WTC11 (cell line): ENCODE data around the gene STAMBPL1. TPM values are rescaled to one million over a fixed set of nuclear protein-coding genes. Genes with fewer than 3 reads are reported as not detected.

Experiments
- ATAC-seq: fragments of 200-7000 bp; cut with Tn5 transposase; 2 replicates; pipeline ENCODE4 v1.10.0; 2021; ENCODE audit warnings: mild to moderate bottlenecking, moderate library complexity
- CTCF ChIA-PET: fragments of 300-600 bp; sonication (Branson Sonifier 250); formaldehyde crosslinking; loops from one replicate; lab custom pipeline; 2021; ENCODE audit warnings: antibody characterized with exemption; lab: Charles Lee
- POLR2A ChIA-PET: fragments of 350-600 bp; sonication (Branson Sonifier 250); formaldehyde crosslinking; loops from one replicate; lab custom pipeline; 2021; ENCODE audit warnings: antibody characterized with exemption; lab: Charles Lee
- DNase-seq: peaks from one replicate; pipeline ENCODE4 v3.0.0; 2021; ENCODE audit warnings: low spot score
- H3K27ac Mint-ChIP-seq: 2 replicates; pipeline ENCODE4 v1.8.0; 2021; ENCODE audit warnings: mixed read lengths
- H3K27me3 Mint-ChIP-seq: 2 replicates; pipeline ENCODE4 v1.8.0; 2021; ENCODE audit warnings: low read depth, mild to moderate bottlenecking, moderate library complexity, mixed read lengths
- H3K36me3 Mint-ChIP-seq: 2 replicates; pipeline ENCODE4 v1.8.0; 2021; ENCODE audit warnings: mixed read lengths
- H3K4me1 Mint-ChIP-seq: 2 replicates; pipeline ENCODE4 v1.8.0; 2022; ENCODE audit warnings: mixed read lengths
- H3K4me3 Mint-ChIP-seq: 2 replicates; pipeline ENCODE4 v1.8.0; 2021; ENCODE audit warnings: mild to moderate bottlenecking, moderate library complexity, mixed read lengths
- H3K9me3 Mint-ChIP-seq: 2 replicates; pipeline ENCODE4 v1.8.0; 2021; ENCODE audit warnings: mixed read lengths
- CDX4 ChIP-seq: fragments of 250-450 bp; sonication (Bioruptor Pico); IDR thresholded peaks from 2 replicates; pipeline ENCODE4 v1.9.0; 2021; ENCODE audit warnings: moderate library complexity, mild to moderate bottlenecking, inconsistent platforms, borderline replicate concordance
- CREM ChIP-seq: sonication (generic); formaldehyde crosslinking; IDR thresholded peaks from 2 replicates; pipeline ENCODE4 v1.8.1; 2022; ENCODE audit warnings: mild to moderate bottlenecking, missing genetic modification reagents, moderate library complexity
- EMX1 ChIP-seq: fragments of 250-450 bp; sonication (Bioruptor Pico); IDR thresholded peaks from 2 replicates; pipeline ENCODE4 v1.8.0; 2021; ENCODE audit warnings: mild to moderate bottlenecking
- ETV6 ChIP-seq: sonication (generic); formaldehyde crosslinking; IDR thresholded peaks from 2 replicates; pipeline ENCODE4 v1.8.1; 2022; ENCODE audit warnings: mild to moderate bottlenecking, missing genetic modification reagents
- FOXP1 ChIP-seq: sonication (generic); formaldehyde crosslinking; IDR thresholded peaks from 2 replicates; pipeline ENCODE4 v1.8.0; 2022; ENCODE audit warnings: missing genetic modification reagents, mild to moderate bottlenecking, moderate library complexity, borderline replicate concordance
- NFYB ChIP-seq: sonication (generic); formaldehyde crosslinking; conservative IDR thresholded peaks from 2 replicates; pipeline ENCODE4 v1.8.0; 2022; ENCODE audit warnings: low read depth, missing genetic modification reagents
- NR2C2 ChIP-seq: sonication (generic); formaldehyde crosslinking; IDR thresholded peaks from 2 replicates; pipeline ENCODE4 v1.8.0; 2022; ENCODE audit warnings: mild to moderate bottlenecking, missing genetic modification reagents
- NR3C1 ChIP-seq: sonication (generic); formaldehyde crosslinking; conservative IDR thresholded peaks from 2 replicates; pipeline ENCODE4 v1.8.1; 2023; ENCODE audit warnings: low read depth, mild to moderate bottlenecking, missing genetic modification reagents
- SMAD3 ChIP-seq: sonication (generic); formaldehyde crosslinking; IDR thresholded peaks from 2 replicates; pipeline ENCODE4 v1.8.0; 2022; ENCODE audit warnings: missing genetic modification reagents, mild to moderate bottlenecking, borderline replicate concordance
- TEAD1 ChIP-seq: sonication (generic); formaldehyde crosslinking; IDR thresholded peaks from 2 replicates; pipeline ENCODE4 v1.8.0; 2022; ENCODE audit warnings: mild to moderate bottlenecking, missing genetic modification reagents
- TEAD4 ChIP-seq: sonication (generic); formaldehyde crosslinking; IDR thresholded peaks from 2 replicates; pipeline ENCODE4 v1.8.0; 2022; ENCODE audit warnings: mild to moderate bottlenecking, missing genetic modification reagents
- ZNF317 ChIP-seq: sonication (generic); formaldehyde crosslinking; IDR thresholded peaks from 2 replicates; pipeline ENCODE4 v1.8.1; 2023; ENCODE audit warnings: low read depth, mild to moderate bottlenecking, moderate library complexity, missing genetic modification reagents, borderline replicate concordance
- ZNF416 ChIP-seq: fragments of 250-450 bp; sonication (Bioruptor Pico); IDR thresholded peaks from 2 replicates; pipeline ENCODE4 v1.9.0; 2021; ENCODE audit warnings: mild to moderate bottlenecking, inconsistent platforms
- ZNF532 ChIP-seq: fragments of 250-450 bp; sonication (Bioruptor Pico); IDR thresholded peaks from 2 replicates; pipeline ENCODE4 v1.9.0; 2021; ENCODE audit warnings: mild to moderate bottlenecking, borderline replicate concordance
- total RNA-seq: library from RNA; stranded (reverse); gene quantifications from 3 replicates; pipeline ENCODE4 v1.2.3, GENCODE V29; 2021
- TF ChIP-seq, protein P1 (sequence below): sonication (generic); formaldehyde crosslinking; IDR thresholded peaks from 2 replicates; pipeline ENCODE4 v1.8.1; 2022; ENCODE audit warnings: low read depth, missing genetic modification reagents, borderline replicate concordance
- TF ChIP-seq, protein P2 (sequence below): sonication (generic); formaldehyde crosslinking; IDR thresholded peaks from 2 replicates; pipeline ENCODE4 v1.8.1; 2022; ENCODE audit warnings: mild to moderate bottlenecking, moderate library complexity, missing genetic modification reagents
- TF ChIP-seq, protein P3 (sequence below): sonication (generic); formaldehyde crosslinking; IDR thresholded peaks from 2 replicates; pipeline ENCODE4 v1.8.1; 2022; ENCODE audit warnings: missing genetic modification reagents, borderline replicate concordance

STAMBPL1 gene
- total RNA-seq, 1 experiment from 2014 or later, result 3.9 TPM

GRCh38 chr10:88949051-88949450 is 69.0 kb downstream of the STAMBPL1 start (continued):
- TF ChIP-seq, protein P1, sequence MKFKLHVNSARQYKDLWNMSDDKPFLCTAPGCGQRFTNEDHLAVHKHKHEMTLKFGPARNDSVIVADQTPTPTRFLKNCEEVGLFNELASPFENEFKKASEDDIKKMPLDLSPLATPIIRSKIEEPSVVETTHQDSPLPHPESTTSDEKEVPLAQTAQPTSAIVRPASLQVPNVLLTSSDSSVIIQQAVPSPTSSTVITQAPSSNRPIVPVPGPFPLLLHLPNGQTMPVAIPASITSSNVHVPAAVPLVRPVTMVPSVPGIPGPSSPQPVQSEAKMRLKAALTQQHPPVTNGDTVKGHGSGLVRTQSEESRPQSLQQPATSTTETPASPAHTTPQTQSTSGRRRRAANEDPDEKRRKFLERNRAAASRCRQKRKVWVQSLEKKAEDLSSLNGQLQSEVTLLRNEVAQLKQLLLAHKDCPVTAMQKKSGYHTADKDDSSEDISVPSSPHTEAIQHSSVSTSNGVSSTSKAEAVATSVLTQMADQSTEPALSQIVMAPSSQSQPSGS (CRISPR knock-in tag), result no peak
- no peak for TF ChIP-seq ETV6 (CRISPR knock-in tag)
- TF ChIP-seq TEAD4 (CRISPR knock-in tag), result no peak

DNA sequence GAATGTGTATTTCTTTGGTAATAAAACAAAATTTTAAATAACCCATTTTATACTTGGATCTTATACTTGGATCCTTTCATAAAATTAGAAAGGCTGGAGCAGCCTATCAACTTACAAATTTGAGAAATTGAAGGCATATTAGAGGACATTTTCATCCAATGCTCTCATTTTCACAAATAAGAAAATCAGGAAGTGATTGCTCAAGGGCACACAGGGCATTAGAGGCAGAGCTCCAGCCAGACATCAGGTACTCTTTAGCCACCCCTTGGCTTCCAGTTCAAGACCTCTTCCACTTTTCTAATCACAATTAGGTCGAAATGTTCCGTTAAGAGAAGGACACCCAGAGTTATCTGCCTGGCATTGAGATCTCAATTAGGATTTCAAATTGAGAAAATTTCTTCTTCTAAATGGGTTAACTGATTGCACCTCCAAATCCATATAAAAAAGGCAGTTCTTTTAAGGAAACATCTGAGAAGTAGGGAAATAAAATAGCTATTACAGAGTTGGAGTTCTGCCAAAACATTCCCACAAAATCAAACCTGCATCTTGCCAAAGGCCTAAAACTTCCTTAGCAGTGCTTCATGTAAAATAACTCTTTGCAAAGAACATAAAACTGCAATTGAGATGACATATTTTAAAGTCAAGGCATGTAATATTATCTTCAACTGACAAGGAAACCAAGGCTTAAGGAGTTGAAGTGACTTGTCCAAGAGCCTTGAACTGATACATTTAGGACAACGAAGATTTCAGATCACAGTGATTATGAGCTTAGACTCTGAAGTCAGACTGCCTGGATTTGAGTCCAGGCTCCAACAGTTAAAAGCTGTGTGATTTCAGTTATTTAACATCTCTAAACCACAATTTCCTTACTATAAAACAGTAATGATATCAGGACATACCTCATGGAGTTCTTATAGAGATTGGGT is 70.1 kb downstream of the STAMBPL1 start:
- TF ChIP-seq ZNF416 (CRISPR knock-in tag), result no peak
- TF ChIP-seq NFYB, result no peak
- TF ChIP-seq, protein P2, sequence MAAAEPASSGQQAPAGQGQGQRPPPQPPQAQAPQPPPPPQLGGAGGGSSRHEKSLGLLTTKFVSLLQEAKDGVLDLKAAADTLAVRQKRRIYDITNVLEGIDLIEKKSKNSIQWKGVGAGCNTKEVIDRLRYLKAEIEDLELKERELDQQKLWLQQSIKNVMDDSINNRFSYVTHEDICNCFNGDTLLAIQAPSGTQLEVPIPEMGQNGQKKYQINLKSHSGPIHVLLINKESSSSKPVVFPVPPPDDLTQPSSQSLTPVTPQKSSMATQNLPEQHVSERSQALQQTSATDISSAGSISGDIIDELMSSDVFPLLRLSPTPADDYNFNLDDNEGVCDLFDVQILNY (CRISPR knock-in tag), result no peak
- TF ChIP-seq, protein P3, sequence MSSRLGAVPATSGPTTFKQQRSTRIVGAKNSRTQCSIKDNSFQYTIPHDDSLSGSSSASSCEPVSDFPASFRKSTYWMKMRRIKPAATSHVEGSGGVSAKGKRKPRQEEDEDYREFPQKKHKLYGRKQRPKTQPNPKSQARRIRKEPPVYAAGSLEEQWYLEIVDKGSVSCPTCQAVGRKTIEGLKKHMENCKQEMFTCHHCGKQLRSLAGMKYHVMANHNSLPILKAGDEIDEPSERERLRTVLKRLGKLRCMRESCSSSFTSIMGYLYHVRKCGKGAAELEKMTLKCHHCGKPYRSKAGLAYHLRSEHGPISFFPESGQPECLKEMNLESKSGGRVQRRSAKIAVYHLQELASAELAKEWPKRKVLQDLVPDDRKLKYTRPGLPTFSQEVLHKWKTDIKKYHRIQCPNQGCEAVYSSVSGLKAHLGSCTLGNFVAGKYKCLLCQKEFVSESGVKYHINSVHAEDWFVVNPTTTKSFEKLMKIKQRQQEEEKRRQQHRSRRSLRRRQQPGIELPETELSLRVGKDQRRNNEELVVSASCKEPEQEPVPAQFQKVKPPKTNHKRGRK (CRISPR knock-in tag), result no peak
- TF ChIP-seq CREM, result no peak
- TF ChIP-seq SMAD3 (CRISPR knock-in tag), result no peak
- TF ChIP-seq TEAD1 (CRISPR knock-in tag), result no peak
- TF ChIP-seq EMX1 (CRISPR knock-in tag), result no peak

GRCh38 chr10:88952647-88953111 is 72.6 kb downstream of the STAMBPL1 start, which contains the start of gene ACTA2:
TSS of gene ACTA2 (minus strand) at chr10:88952773. CDS start at chr10:88948930, 3,843 bp downstream.
- no peak for TF ChIP-seq ZNF317
- ATAC-seq (no peak), DNase-seq (no peak)
- Mint-ChIP-seq H3K4me1 (peaks cover 13% of the 10 kb centered on the region), H3K36me3 (no peaks in the 10 kb centered on the region), H3K27ac (no peak within 1 kb of the TSS), H3K9me3 (no peaks in the 10 kb centered on the region), H3K4me3 (no peak within 1 kb of the TSS), H3K27me3 (no peaks in the 10 kb centered on the region)
- ChIA-PET CTCF (interaction anchor here (1.8 kb wide), 1 partner anchor 18 kb away, joined by 5 read pairs; no protein-coding TSS in a partner anchor), POLR2A (interaction anchor here (0.5 kb wide), 1 partner anchor 22 kb away, joined by 3 read pairs; no protein-coding TSS in a partner anchor)

More for the DNA sequence above, 70.1 kb downstream of the STAMBPL1 start:
- Mint-ChIP-seq H3K27me3 (no peaks in the 10 kb centered on the region), H3K4me1 (peaks cover 13% of the 10 kb centered on the region), H3K36me3 (no peaks in the 10 kb centered on the region), H3K27ac (no peak overlapping the region), H3K9me3 (no peaks in the 10 kb centered on the region), H3K4me3 (no peak overlapping the region)
- no peak for DNase-seq
- no peak for ATAC-seq
- CTCF ChIA-PET, result no interaction called here
- POLR2A ChIA-PET, result no interaction called here

- ChIA-PET POLR2A (no interaction called here), CTCF (interaction anchor here (1.8 kb wide), 1 partner anchor 19 kb away, joined by 5 read pairs; no protein-coding TSS in a partner anchor)
- Mint-ChIP-seq H3K27ac (no peak overlapping the region), H3K4me3 (no peak overlapping the region), H3K36me3 (no peaks in the 10 kb centered on the region), H3K27me3 (no peaks in the 10 kb centered on the region), H3K9me3 (no peaks in the 10 kb centered on the region), H3K4me1 (peaks cover 13% of the 10 kb centered on the region)
- ATAC-seq, result no peak
- DNase-seq, result no peak
- no peak for TF ChIP-seq CDX4 (CRISPR knock-in tag)
- no peak for TF ChIP-seq NR3C1
- no peak for TF ChIP-seq NR2C2
- no peak for TF ChIP-seq ZNF317
- TF ChIP-seq ZNF532 (CRISPR knock-in tag), result no peak
- TF ChIP-seq, protein P2 (CRISPR knock-in tag), result no peak
- TF ChIP-seq FOXP1 (CRISPR knock-in tag), result no peak
Measured at GRCh38 chr10:88953662-88954061, 73.6 kb downstream of the STAMBPL1 start.
